ENCODE measurements around the gene BICD1. TPM values are rescaled to one million over a fixed set of nuclear protein-coding genes. Genes with fewer than 3 reads are reported as not detected.

BICD1 gene
- total RNA-seq, 2 experiments from 2014 or later, result 17.8 to 18.7 TPM

GRCh38 chr12:32196250-32197198 is 89.9 kb downstream of the BICD1 start:
- POLR2A ChIA-PET, result no interaction called here
- ATAC-seq (ENCODE audit: low read depth) (no peak), DNase-seq (no peak)
- H3K27ac Mint-ChIP-seq, result no peak overlapping the region
- H3K4me1 Mint-ChIP-seq, result peaks cover 3% of the 10 kb centered on the region
- H3K36me3 Mint-ChIP-seq, result peaks cover 4% of the 10 kb centered on the region
- H3K27me3 Mint-ChIP-seq, result no peaks in the 10 kb centered on the region
- peaks cover 12% of the 10 kb centered on the region for H3K9me3 Mint-ChIP-seq
- H3K4me3 Mint-ChIP-seq, result no peak overlapping the region

GRCh38 chr12:32197421-32197820 is 90.8 kb downstream of the BICD1 start:
- Mint-ChIP-seq H3K4me3 (no peak overlapping the region), H3K4me1 (peaks cover 3% of the 10 kb centered on the region), H3K27me3 (no peaks in the 10 kb centered on the region), H3K9me3 (peaks cover 9% of the 10 kb centered on the region), H3K27ac (no peak overlapping the region), H3K36me3 (peaks cover 4% of the 10 kb centered on the region)
- DNase-seq (no peak), ATAC-seq (ENCODE audit: low read depth) (no peak)
- POLR2A ChIA-PET, result no interaction called here

GRCh38 chr12:32198555-32198954 is 91.9 kb downstream of the BICD1 start:
- Mint-ChIP-seq H3K36me3 (peaks cover 4% of the 10 kb centered on the region), H3K4me1 (peaks cover 3% of the 10 kb centered on the region), H3K4me3 (no peak overlapping the region), H3K9me3 (peaks cover 9% of the 10 kb centered on the region), H3K27ac (no peak overlapping the region), H3K27me3 (no peaks in the 10 kb centered on the region)
- DNase-seq (no peak), ATAC-seq (ENCODE audit: low read depth) (no peak)
- POLR2A ChIA-PET, result interaction anchor here (0.7 kb wide), 1 partner anchor 410 kb away, joined by 3 read pairs; no protein-coding TSS in a partner anchor

GRCh38 chr12:32201096-32201495 is 94.4 kb downstream of the BICD1 start:
- DNase-seq (no peak), ATAC-seq (ENCODE audit: low read depth) (no peak)
- POLR2A ChIA-PET, result no interaction called here
- H3K36me3 Mint-ChIP-seq, result peaks cover 3% of the 10 kb centered on the region
- peaks cover 3% of the 10 kb centered on the region for H3K4me1 Mint-ChIP-seq
- H3K9me3 Mint-ChIP-seq, result no peaks in the 10 kb centered on the region
- H3K27me3 Mint-ChIP-seq, result no peaks in the 10 kb centered on the region
- no peak overlapping the region for H3K4me3 Mint-ChIP-seq
- no peak overlapping the region for H3K27ac Mint-ChIP-seq

- peaks cover 3% of the 10 kb centered on the region for H3K4me1 Mint-ChIP-seq
- H3K9me3 Mint-ChIP-seq, result no peaks in the 10 kb centered on the region
- POLR2A ChIA-PET, result no interaction called here
- H3K27ac Mint-ChIP-seq, result no peak overlapping the region
- DNase-seq, result no peak
- no peak overlapping the region for H3K4me3 Mint-ChIP-seq
- H3K36me3 Mint-ChIP-seq, result peaks cover 3% of the 10 kb centered on the region
- no peak for ATAC-seq (ENCODE audit: low read depth)
- H3K27me3 Mint-ChIP-seq, result no peaks in the 10 kb centered on the region
Measured at GRCh38 chr12:32201976-32202375, 95.3 kb downstream of the BICD1 start.

GRCh38 chr12:32205731-32206130 is 99.1 kb downstream of the BICD1 start:
- DNase-seq, result no peak
- POLR2A ChIA-PET, result no interaction called here

GRCh38 chr12:32208355-32208754 is 101.7 kb downstream of the BICD1 start:
- no peak for ATAC-seq (ENCODE audit: low read depth)
- Mint-ChIP-seq H3K36me3 (peaks cover 2% of the 10 kb centered on the region), H3K9me3 (no peaks in the 10 kb centered on the region), H3K4me3 (no peak overlapping the region), H3K27me3 (no peaks in the 10 kb centered on the region), H3K27ac (no peak overlapping the region), H3K4me1 (no peaks in the 10 kb centered on the region)
- POLR2A ChIA-PET, result no interaction called here
- no peak for DNase-seq

More at GRCh38 chr12:32205731-32206130, 99.1 kb downstream of the BICD1 start:
- no peaks in the 10 kb centered on the region for H3K27me3 Mint-ChIP-seq
- peaks cover 3% of the 10 kb centered on the region for H3K36me3 Mint-ChIP-seq
- ATAC-seq (ENCODE audit: low read depth), result no peak
- H3K4me3 Mint-ChIP-seq, result no peak overlapping the region
- no peak overlapping the region for H3K27ac Mint-ChIP-seq
- H3K9me3 Mint-ChIP-seq, result no peaks in the 10 kb centered on the region
- no peaks in the 10 kb centered on the region for H3K4me1 Mint-ChIP-seq

GRCh38 chr12:32211066-32211899 is 104.6 kb downstream of the BICD1 start:
- H3K4me3 Mint-ChIP-seq, result no peak overlapping the region
- no peak for ATAC-seq (ENCODE audit: low read depth)
- H3K4me1 Mint-ChIP-seq, result no peaks in the 10 kb centered on the region
- no peak overlapping the region for H3K27ac Mint-ChIP-seq
- DNase-seq, result no peak
- H3K36me3 Mint-ChIP-seq, result peaks cover 4% of the 10 kb centered on the region
- H3K9me3 Mint-ChIP-seq, result no peaks in the 10 kb centered on the region
- H3K27me3 Mint-ChIP-seq, result no peaks in the 10 kb centered on the region
- POLR2A ChIA-PET, result no interaction called here

- ATAC-seq (ENCODE audit: low read depth) (no peak), DNase-seq (no peak)
- Mint-ChIP-seq H3K36me3 (peaks cover 7% of the 10 kb centered on the region), H3K9me3 (no peaks in the 10 kb centered on the region), H3K4me1 (no peaks in the 10 kb centered on the region), H3K4me3 (no peak overlapping the region), H3K27ac (no peak overlapping the region), H3K27me3 (no peaks in the 10 kb centered on the region)
- POLR2A ChIA-PET, result no interaction called here
Measured at GRCh38 chr12:32211900-32212156, 105.2 kb downstream of the BICD1 start.

GRCh38 chr12:32214723-32215122 is 108.1 kb downstream of the BICD1 start:
- no peak for ATAC-seq (ENCODE audit: low read depth)
- Mint-ChIP-seq H3K4me1 (no peaks in the 10 kb centered on the region), H3K4me3 (no peak overlapping the region), H3K27me3 (no peaks in the 10 kb centered on the region), H3K36me3 (peaks cover 16% of the 10 kb centered on the region), H3K27ac (no peak overlapping the region), H3K9me3 (peaks cover 1% of the 10 kb centered on the region)
- DNase-seq, result no peak
- POLR2A ChIA-PET, result no interaction called here

- DNase-seq, result no peak
- POLR2A ChIA-PET, result no interaction called here
- no peaks in the 10 kb centered on the region for H3K27me3 Mint-ChIP-seq
- peaks cover 1% of the 10 kb centered on the region for H3K9me3 Mint-ChIP-seq
- H3K27ac Mint-ChIP-seq, result no peak overlapping the region
- no peak overlapping the region for H3K4me3 Mint-ChIP-seq
- no peak for ATAC-seq (ENCODE audit: low read depth)
- H3K36me3 Mint-ChIP-seq, result peaks cover 17% of the 10 kb centered on the region
- no peaks in the 10 kb centered on the region for H3K4me1 Mint-ChIP-seq
Measured at GRCh38 chr12:32217354-32218310, 111.0 kb downstream of the BICD1 start.

- no peak for ATAC-seq (ENCODE audit: low read depth)
- no peak for DNase-seq
- H3K9me3 Mint-ChIP-seq, result peaks cover 1% of the 10 kb centered on the region
- peaks cover 5% of the 10 kb centered on the region for H3K36me3 Mint-ChIP-seq
- POLR2A ChIA-PET, result no interaction called here
- H3K4me1 Mint-ChIP-seq, result peaks cover 2% of the 10 kb centered on the region
- H3K27ac Mint-ChIP-seq, result no peak overlapping the region
- H3K4me3 Mint-ChIP-seq, result no peak overlapping the region
- no peaks in the 10 kb centered on the region for H3K27me3 Mint-ChIP-seq
Measured at GRCh38 chr12:32223941-32224340, 117.3 kb downstream of the BICD1 start.

- DNase-seq (no peak), ATAC-seq (ENCODE audit: low read depth) (no peak)
- Mint-ChIP-seq H3K9me3 (no peaks in the 10 kb centered on the region), H3K4me1 (peaks cover 2% of the 10 kb centered on the region), H3K27ac (no peak overlapping the region), H3K36me3 (peaks cover 4% of the 10 kb centered on the region), H3K27me3 (no peaks in the 10 kb centered on the region), H3K4me3 (no peak overlapping the region)
- POLR2A ChIA-PET, result no interaction called here
Measured at GRCh38 chr12:32226768-32227167, 120.1 kb downstream of the BICD1 start.

Data from activated naive CD8-positive, alpha-beta T cell treated with anti-CD3 and anti-CD28 coated beads, Interleukin-2, amount 10 ng/mL, durations not matched to agents 7 days and 5 days (primary cell).